SK-MEL-5 (cell line): ENCODE results near the gene FIS1. TPM values are rescaled to one million over a fixed set of nuclear protein-coding genes. Genes with fewer than 3 reads are reported as not detected.
"Not testable (repeated sequence)": the region's sequence is repeated elsewhere in the genome, so short reads cannot be mapped to it uniquely, and the experiment has no call there.

Source experiments
- DNase-seq: peaks from one replicate; pipeline ENCODE4 v3.0.0-alpha.2; 2016; ENCODE audit warnings: low read depth, low spot score
- in situ Hi-C: cut with HindIII; loops from 2 replicates; pipeline ENCODE4 v1.10.0; 2016; ENCODE audit warnings: low sequenced_read_pairs, high pct_unique_total_duplicates, low pct_unique_long_range_greater_than_20kb
- small RNA-seq, 2 experiments: library from RNA; depleted of rRNA; stranded (forward); fragments of <200 nt; gene quantifications; one replicate each; pipeline ENCODE3, GENCODE V24; 2014
- total RNA-seq: library from RNA; depleted of rRNA; stranded (reverse); fragments of >200 nt; shearing (Covaris generic); gene quantifications from 2 replicates; pipeline ENCODE4 v1.2.3, GENCODE V29; 2014; rRNA removed

The FIS1 gene
- total RNA-seq, 1 experiment from 2014 or later: 252 TPM

- in situ Hi-C loops, DNase-seq: not testable (repeated sequence)
Observed at GRCh38 chr7:101199522-101199921, 45.4 kb downstream of the FIS1 start.

- in situ Hi-C loops: no loop called here
- no peak for DNase-seq
Observed at GRCh38 chr7:101198476-101198875, 46.4 kb downstream of the FIS1 start.

GRCh38 chr7:101197991-101198390, 46.9 kb downstream of the FIS1 start:
- in situ Hi-C loops: no loop called here

GRCh38 chr7:101195884-101196283, 49.0 kb downstream of the FIS1 start:
- DNase-seq: no peak
- in situ Hi-C loops: no loop called here

More at GRCh38 chr7:101197991-101198390, 46.9 kb downstream of the FIS1 start:
- DNase-seq: no peak

Small RNA genes lying within 50 kb of the gene (small RNA-seq; reads per million reads assigned to genes)
- gene RNU6-1104P: 0 reads per million in 2 experiments

Other genes starting within 250 kb of the FIS1 start
- not detected in 2 replicates for gene MUC17, start 225.0 kb downstream of the FIS1 start, total RNA-seq
- 6.9 and 7.5 TPM in 2 replicates for gene TRIM56, start 159.6 kb downstream of the FIS1 start, total RNA-seq
- gene SERPINE1, start 118.0 kb downstream of the FIS1 start, total RNA-seq: 0.27 TPM in 1 of 2 replicates, not detected in the other
- gene AP1S1, start 90.6 kb downstream of the FIS1 start, total RNA-seq: 329 and 367 TPM in 2 replicates
- 848 and 983 TPM in 2 replicates for gene VGF, start 79.5 kb downstream of the FIS1 start, total RNA-seq
- 1.5 and 3.9 TPM in 2 replicates for gene NAT16, start 64.8 kb downstream of the FIS1 start, total RNA-seq
- not detected in 2 replicates for gene MOGAT3, start 44.0 kb downstream of the FIS1 start, total RNA-seq
- gene PLOD3, start 27.5 kb downstream of the FIS1 start, total RNA-seq: 275 and 325 TPM in 2 replicates
- 211 and 241 TPM in 2 replicates for gene ZNHIT1, start 26.9 kb downstream of the FIS1 start, total RNA-seq
- 8.4 and 9.2 TPM in 2 replicates for gene CLDN15, start 7.3 kb downstream of the FIS1 start, total RNA-seq
- 28.9 and 32.5 TPM in 2 replicates for gene IFT22, start 76.7 kb upstream of the FIS1 start, total RNA-seq
- gene COL26A1, start 117.8 kb upstream of the FIS1 start, total RNA-seq: 0.18 and 0.85 TPM in 2 replicates